ENCODE measurements around the gene TRIOBP. TPM values are rescaled to one million over a fixed set of nuclear protein-coding genes. Genes with fewer than 3 reads are reported as not detected.

Gene TRIOBP
- polyA plus RNA-seq, 1 donor (not counting 4 experiments of a cell fraction or from before 2014, with no cell fraction given): 22.2 TPM

DNA sequence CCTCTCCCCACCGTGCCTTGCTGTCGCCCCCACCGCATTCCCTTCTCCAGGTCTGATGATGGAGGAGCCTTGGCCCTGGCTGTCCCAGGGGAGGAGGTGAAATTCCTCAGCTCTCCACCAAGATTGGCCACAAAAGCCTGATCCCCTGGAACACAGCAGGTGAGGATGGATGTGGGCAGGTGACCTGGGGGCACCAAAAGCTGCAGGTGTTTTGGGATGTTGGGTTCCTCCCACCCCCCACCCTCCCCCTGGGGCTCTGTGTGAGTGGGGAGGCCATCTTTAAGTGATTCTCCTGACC, 639 bp downstream of the TRIOBP start:
- Histone ChIP-seq H3K9me3 (ENCODE audit: control insufficient read depth, low read depth, low read length) (no peaks in the 10 kb centered on the region), H3K27me3 (ENCODE audit: control insufficient read depth, extremely low read depth, insufficient read depth, low read length) (no peaks in the 10 kb centered on the region), H3K4me3 (ENCODE audit: control insufficient read depth in 2 of 3, extremely low read depth in 1 of 3, insufficient read depth in 2 of 3, low read depth in 1 of 3, low read length in 3 of 3) (no peak overlapping the region), H3K4me2 (ENCODE audit: control insufficient read depth, extremely low read depth, insufficient read depth, low read depth, low read length) (no peak overlapping the region), H3K36me3 (ENCODE audit: control insufficient read depth in 2 of 2, extremely low read depth in 1 of 2, insufficient read depth in 2 of 2, low read length in 2 of 2) (peaks cover 5 to 8% of the 10 kb centered on the region in 2 experiments), H3K79me2 (ENCODE audit: control insufficient read depth, insufficient read depth, low read length) (no peaks in the 10 kb centered on the region), H3K27ac (ENCODE audit: control insufficient read depth, insufficient read depth, low read length) (no peak overlapping the region), H3K9me1 (ENCODE audit: control insufficient read depth, extremely low read depth, insufficient read depth, low read length) (no peaks in the 10 kb centered on the region), H3K4me1 (ENCODE audit: control insufficient read depth, extremely low read depth, insufficient read depth, low read length) (peaks cover 7% of the 10 kb centered on the region), H2AFZ (ENCODE audit: control insufficient read depth, low read length) (no peak overlapping the region), H3K9ac (ENCODE audit: control insufficient read depth, extremely low read depth, insufficient read depth, low read length) (no peak overlapping the region), H4K20me1 (ENCODE audit: control insufficient read depth, extremely low read depth, insufficient read depth, low read length) (no peaks in the 10 kb centered on the region)
- dilution Hi-C loops (cut with MboI; ENCODE audit: extremely low pct_ligation_motif_present, low sequenced_read_pairs): no loop called here
- FAIRE-seq: no peak
- TF ChIP-seq, protein P1, sequence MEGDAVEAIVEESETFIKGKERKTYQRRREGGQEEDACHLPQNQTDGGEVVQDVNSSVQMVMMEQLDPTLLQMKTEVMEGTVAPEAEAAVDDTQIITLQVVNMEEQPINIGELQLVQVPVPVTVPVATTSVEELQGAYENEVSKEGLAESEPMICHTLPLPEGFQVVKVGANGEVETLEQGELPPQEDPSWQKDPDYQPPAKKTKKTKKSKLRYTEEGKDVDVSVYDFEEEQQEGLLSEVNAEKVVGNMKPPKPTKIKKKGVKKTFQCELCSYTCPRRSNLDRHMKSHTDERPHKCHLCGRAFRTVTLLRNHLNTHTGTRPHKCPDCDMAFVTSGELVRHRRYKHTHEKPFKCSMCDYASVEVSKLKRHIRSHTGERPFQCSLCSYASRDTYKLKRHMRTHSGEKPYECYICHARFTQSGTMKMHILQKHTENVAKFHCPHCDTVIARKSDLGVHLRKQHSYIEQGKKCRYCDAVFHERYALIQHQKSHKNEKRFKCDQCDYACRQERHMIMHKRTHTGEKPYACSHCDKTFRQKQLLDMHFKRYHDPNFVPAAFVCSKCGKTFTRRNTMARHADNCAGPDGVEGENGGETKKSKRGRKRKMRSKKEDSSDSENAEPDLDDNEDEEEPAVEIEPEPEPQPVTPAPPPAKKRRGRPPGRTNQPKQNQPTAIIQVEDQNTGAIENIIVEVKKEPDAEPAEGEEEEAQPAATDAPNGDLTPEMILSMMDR (optimal IDR thresholded peaks at IDR 0.05 in 1 of 3, IDR thresholded peaks at IDR 0.05 in 1 of 3, conservative IDR thresholded peaks at IDR 0.05 in 1 of 3; ENCODE audit: extremely low read depth in 1 of 3, insufficient read depth in 2 of 3, low read length in 3 of 3): no peak
- no peak for DNase-seq (ENCODE audit: low read depth, low spot score)

GRCh38 chr22:37701141-37701786, 4.4 kb downstream of the TRIOBP start:
- TF ChIP-seq, protein P1 (optimal IDR thresholded peaks at IDR 0.05 in 1 of 3, IDR thresholded peaks at IDR 0.05 in 1 of 3, conservative IDR thresholded peaks at IDR 0.05 in 1 of 3; ENCODE audit: extremely low read depth in 1 of 3, insufficient read depth in 2 of 3, low read length in 3 of 3): no peak
- TF ChIP-seq EZH2 (IDR thresholded peaks at IDR 0.05; ENCODE audit: low read length): no peak
- Histone ChIP-seq H4K20me1 (ENCODE audit: control insufficient read depth, extremely low read depth, insufficient read depth, low read length) (no peaks in the 10 kb centered on the region), H3K4me3 (ENCODE audit: control insufficient read depth in 2 of 3, extremely low read depth in 1 of 3, insufficient read depth in 2 of 3, low read depth in 1 of 3, low read length in 3 of 3) (no peak overlapping the region), H3K4me1 (ENCODE audit: control insufficient read depth, extremely low read depth, insufficient read depth, low read length) (peaks cover 7% of the 10 kb centered on the region), H3K9me1 (ENCODE audit: control insufficient read depth, extremely low read depth, insufficient read depth, low read length) (no peaks in the 10 kb centered on the region), H2AFZ (ENCODE audit: control insufficient read depth, low read length) (no peak overlapping the region), H3K27ac (ENCODE audit: control insufficient read depth, insufficient read depth, low read length) (no peak overlapping the region), H3K9ac (ENCODE audit: control insufficient read depth, extremely low read depth, insufficient read depth, low read length) (no peak overlapping the region), H3K4me2 (ENCODE audit: control insufficient read depth, extremely low read depth, insufficient read depth, low read depth, low read length) (no peak overlapping the region), H3K27me3 (ENCODE audit: control insufficient read depth, extremely low read depth, insufficient read depth, low read length) (no peaks in the 10 kb centered on the region), H3K9me3 (ENCODE audit: control insufficient read depth, low read depth, low read length) (no peaks in the 10 kb centered on the region), H3K79me2 (ENCODE audit: control insufficient read depth, insufficient read depth, low read length) (no peaks in the 10 kb centered on the region), H3K36me3 (ENCODE audit: control insufficient read depth in 2 of 2, extremely low read depth in 1 of 2, insufficient read depth in 2 of 2, low read length in 2 of 2) (no peaks in the 10 kb centered on the region)
- no peak for FAIRE-seq
- no peak for DNase-seq (ENCODE audit: low read depth, low spot score)
- dilution Hi-C loops (cut with MboI; ENCODE audit: extremely low pct_ligation_motif_present, low sequenced_read_pairs): no loop called here
